ENCODE data around the gene CEP97. TPM values are rescaled to one million over a fixed set of nuclear protein-coding genes. Genes with fewer than 3 reads are reported as not detected.
"Not testable (repeated sequence)": the region's sequence is repeated elsewhere in the genome, so short reads cannot be mapped to it uniquely, and the experiment has no call there.

Gene CEP97
- total and polyA plus RNA-seq, 12 donors = 1.2 to 21.3 (median 8.2) TPM

- Histone ChIP-seq H3K36me3 (replicated peaks in 1 of 2) (no peaks in the 10 kb centered on the region), H3K4me3 (no peak overlapping the region), H3K4me1 (replicated peaks in 1 of 2) (no peaks in the 10 kb centered on the region), H3K27me3 (no peaks in the 10 kb centered on the region), H3K9me3 (replicated peaks in 1 of 3) (no peaks in the 10 kb centered on the region), H3K27ac (no peak overlapping the region)
- DNase-seq = no peak
- WGBS, 4 donors = 79 to 85% (median 84%) methylated on average over 7 of the region's 7 CpGs
- TF ChIP-seq POLR2A (IDR thresholded peaks at IDR 0.05) (no peak), CTCF (IDR thresholded peaks at IDR 0.05) (no peak)
- intact Hi-C loops (cut with DNase I) = no loop called here
These were observed 22.4 kb upstream of the CEP97 start for GRCh38 chr3:101701696-101702634.

- Histone ChIP-seq H3K4me1 (replicated peaks in 1 of 2) (no peaks in the 10 kb centered on the region), H3K27ac (no peak overlapping the region), H3K36me3 (replicated peaks in 1 of 2) (no peaks in the 10 kb centered on the region), H3K27me3 (no peaks in the 10 kb centered on the region), H3K9me3 (replicated peaks in 1 of 3) (no peaks in the 10 kb centered on the region), H3K4me3 (no peak overlapping the region)
- intact Hi-C loops (cut with DNase I) = no loop called here
- DNase-seq = no peak
- no peak for TF ChIP-seq POLR2A (IDR thresholded peaks at IDR 0.05)
- 75 to 90% (median 86%) methylated on average over 1 of the region's 1 CpG for WGBS, 4 donors
These were observed 21.7 kb upstream of the CEP97 start for GRCh38 chr3:101702726-101703125.

GRCh38 chr3:101703169-101703568, 21.2 kb upstream of the CEP97 start:
- WGBS, 4 donors = 64 to 70% (median 68%) methylated on average over 2 of the region's 2 CpGs
- Histone ChIP-seq H3K27me3 (no peaks in the 10 kb centered on the region), H3K36me3 (replicated peaks in 1 of 2) (no peaks in the 10 kb centered on the region), H3K9me3 (replicated peaks in 1 of 3) (no peaks in the 10 kb centered on the region), H3K4me1 (replicated peaks in 1 of 2) (no peaks in the 10 kb centered on the region), H3K4me3 (no peak overlapping the region), H3K27ac (no peak overlapping the region)
- no peak for DNase-seq
- TF ChIP-seq CTCF (IDR thresholded peaks at IDR 0.05) (no peak), POLR2A (IDR thresholded peaks at IDR 0.05) (no peak)
- intact Hi-C loops (cut with DNase I) = no loop called here

GRCh38 chr3:101704639-101705038, 19.8 kb upstream of the CEP97 start:
- DNase-seq; intact Hi-C loops (cut with DNase I); H3K27ac ChIP-seq; H3K27me3 ChIP-seq; H3K4me1 ChIP-seq (replicated peaks in 1 of 2); H3K4me3 ChIP-seq; H3K9me3 ChIP-seq (replicated peaks in 1 of 3); H3K36me3 ChIP-seq (replicated peaks in 1 of 2): not testable (repeated sequence)
- 33 to 56% (median 49%) methylated on average over 2 of the region's 2 CpGs for WGBS, 4 donors

GRCh38 chr3:101709126-101709525, 15.3 kb upstream of the CEP97 start:
- Histone ChIP-seq H3K4me3 (no peak overlapping the region), H3K27me3 (no peaks in the 10 kb centered on the region), H3K9me3 (replicated peaks in 1 of 3) (no peaks in the 10 kb centered on the region), H3K27ac (no peak overlapping the region), H3K4me1 (replicated peaks in 1 of 2) (no peaks in the 10 kb centered on the region), H3K36me3 (replicated peaks in 1 of 2) (no peaks in the 10 kb centered on the region)
- TF ChIP-seq CTCF (IDR thresholded peaks at IDR 0.05) (no peak), POLR2A (IDR thresholded peaks at IDR 0.05) (no peak)
- intact Hi-C loops (cut with DNase I) = no loop called here
- 39 to 57% (median 54%) methylated on average over 4 of the region's 4 CpGs for WGBS, 4 donors
- no peak for DNase-seq

Measured in adrenal gland (tissue), 12 donors.